ENCODE results near the gene BARHL2.

- TF ChIP-seq CTCF (IDR thresholded peaks at IDR 0.05) (no peak), EP300 (IDR thresholded peaks at IDR 0.05) (no peak), POLR2AphosphoS5 (IDR thresholded peaks at IDR 0.05) (no peak)
Observed at GRCh38 chr1:90731382-90732050, 14.4 kb upstream of the BARHL2 start.
